HepG2 (cell line): Measurements from ENCODE around the gene TIMM44. TPM values are rescaled to one million over a fixed set of nuclear protein-coding genes. Genes with fewer than 3 reads are reported as not detected.

Source experiments
- ATF3 ChIP-seq: sonication (generic); formaldehyde crosslinking; IDR thresholded peaks from 2 replicates; pipeline ENCODE4 v1.4.0; 2020; ENCODE audit warnings: missing genetic modification reagents
- FOXP4 ChIP-seq: sonication (generic); formaldehyde crosslinking; IDR thresholded peaks from 2 replicates; pipeline ENCODE4 v1.4.0; 2020; ENCODE audit warnings: missing genetic modification reagents
- HNF4G ChIP-seq, 2 experiments: sonication (generic) in 1 of 2; formaldehyde crosslinking in 1 of 2; IDR thresholded peaks; 2 replicates each; pipeline versions ENCODE4 v1.4.0 to v1.6.1; 2011 to 2020; ENCODE audit warnings: borderline replicate concordance in 2 of 2, low read depth in 2 of 2, mild to moderate bottlenecking in 2 of 2, low read length in 1 of 2, missing genetic modification reagents in 1 of 2, moderate library complexity in 1 of 2
- ONECUT2 ChIP-seq: sonication (generic); formaldehyde crosslinking; IDR thresholded peaks from 2 replicates; pipeline ENCODE4 v1.4.0; 2020; ENCODE audit warnings: missing genetic modification reagents
- ZNF224 ChIP-seq: sonication (generic); formaldehyde crosslinking; IDR thresholded peaks from 2 replicates; pipeline ENCODE4 v1.5.0; 2020; ENCODE audit warnings: mild to moderate bottlenecking, missing genetic modification reagents
- polyA plus RNA-seq, 8 experiments: library from polyadenylated mRNA; depleted of rRNA in 3 of 8; stranded (reverse) in 7 of 8; unstranded in 1 of 8; fragments of >200 nt; fragmentation: Illumina TruSeq in 4 of 8; extraction: Trizol in 4 of 8; gene quantifications; 2 replicates each; pipeline versions ENCODE4 v1.2.1 to v1.2.3, GENCODE V29; 2011 to 2016; ENCODE audit warnings: low read depth in 4 of 8, missing spikeins in 1 of 8, mixed read lengths in 1 of 8; ENCODE audit not compliant: insufficient read depth in 1 of 8
- total RNA-seq, 5 experiments: library from RNA; depleted of rRNA; stranded (reverse); fragments of >200 nt; fragmentation: Illumina TruSeq; extraction: Trizol; gene quantifications; 2 replicates each; pipeline ENCODE4 v1.2.3, GENCODE V29; 2016; ENCODE audit warnings: low read depth in 1 of 5
- TF ChIP-seq, protein P1 (sequence below): sonication (generic); formaldehyde crosslinking; IDR thresholded peaks from 2 replicates; pipeline ENCODE4 v1.4.0; 2020; ENCODE audit warnings: missing genetic modification reagents
- TF ChIP-seq, protein P2 (sequence below): sonication (generic); formaldehyde crosslinking; conservative IDR thresholded peaks from 2 replicates; pipeline ENCODE4 v1.4.0; 2020; ENCODE audit warnings: missing genetic modification reagents

Gene TIMM44
- total and polyA plus RNA-seq, 2 of the 13 experiments (the other 11 are each of a cell fraction or from before 2014, with no cell fraction given): 42.9 to 72.6 TPM

DNA sequence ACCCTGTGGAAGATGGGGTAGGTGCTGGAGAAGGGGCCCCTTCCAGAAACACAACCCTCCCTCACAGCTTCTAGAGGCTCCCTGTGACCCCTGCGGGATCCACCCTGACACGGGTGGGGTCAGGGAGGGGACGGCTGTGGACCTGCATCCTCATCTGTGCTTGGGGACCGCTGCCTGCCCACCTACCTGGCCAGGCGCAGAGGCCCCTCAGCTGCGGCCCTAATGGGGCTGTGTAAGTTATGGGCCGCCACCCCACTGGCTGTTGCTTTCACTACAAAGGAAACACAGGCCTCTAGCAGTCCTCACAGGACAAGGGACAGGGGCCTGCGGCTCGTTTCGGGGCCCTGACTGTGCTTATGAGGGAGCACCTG, 10.6 kb downstream of the TIMM44 start (continued):
- TF ChIP-seq, protein P1, sequence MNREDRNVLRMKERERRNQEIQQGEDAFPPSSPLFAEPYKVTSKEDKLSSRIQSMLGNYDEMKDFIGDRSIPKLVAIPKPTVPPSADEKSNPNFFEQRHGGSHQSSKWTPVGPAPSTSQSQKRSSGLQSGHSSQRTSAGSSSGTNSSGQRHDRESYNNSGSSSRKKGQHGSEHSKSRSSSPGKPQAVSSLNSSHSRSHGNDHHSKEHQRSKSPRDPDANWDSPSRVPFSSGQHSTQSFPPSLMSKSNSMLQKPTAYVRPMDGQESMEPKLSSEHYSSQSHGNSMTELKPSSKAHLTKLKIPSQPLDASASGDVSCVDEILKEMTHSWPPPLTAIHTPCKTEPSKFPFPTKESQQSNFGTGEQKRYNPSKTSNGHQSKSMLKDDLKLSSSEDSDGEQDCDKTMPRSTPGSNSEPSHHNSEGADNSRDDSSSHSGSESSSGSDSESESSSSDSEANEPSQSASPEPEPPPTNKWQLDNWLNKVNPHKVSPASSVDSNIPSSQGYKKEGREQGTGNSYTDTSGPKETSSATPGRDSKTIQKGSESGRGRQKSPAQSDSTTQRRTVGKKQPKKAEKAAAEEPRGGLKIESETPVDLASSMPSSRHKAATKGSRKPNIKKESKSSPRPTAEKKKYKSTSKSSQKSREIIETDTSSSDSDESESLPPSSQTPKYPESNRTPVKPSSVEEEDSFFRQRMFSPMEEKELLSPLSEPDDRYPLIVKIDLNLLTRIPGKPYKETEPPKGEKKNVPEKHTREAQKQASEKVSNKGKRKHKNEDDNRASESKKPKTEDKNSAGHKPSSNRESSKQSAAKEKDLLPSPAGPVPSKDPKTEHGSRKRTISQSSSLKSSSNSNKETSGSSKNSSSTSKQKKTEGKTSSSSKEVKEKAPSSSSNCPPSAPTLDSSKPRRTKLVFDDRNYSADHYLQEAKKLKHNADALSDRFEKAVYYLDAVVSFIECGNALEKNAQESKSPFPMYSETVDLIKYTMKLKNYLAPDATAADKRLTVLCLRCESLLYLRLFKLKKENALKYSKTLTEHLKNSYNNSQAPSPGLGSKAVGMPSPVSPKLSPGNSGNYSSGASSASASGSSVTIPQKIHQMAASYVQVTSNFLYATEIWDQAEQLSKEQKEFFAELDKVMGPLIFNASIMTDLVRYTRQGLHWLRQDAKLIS: no peak
- TF ChIP-seq HNF4G (IDR thresholded peaks at IDR 0.05; ENCODE audit: borderline replicate concordance, low read depth, low read length) (no peak), HNF4G (CRISPR knock-in tag; IDR thresholded peaks at IDR 0.05; ENCODE audit: borderline replicate concordance, low read depth) (no peak), ONECUT2 (CRISPR knock-in tag) (no peak), FOXP4 (CRISPR knock-in tag) (no peak), ATF3 (no peak), ZNF224 (CRISPR knock-in tag) (no peak)
- TF ChIP-seq, protein P2, sequence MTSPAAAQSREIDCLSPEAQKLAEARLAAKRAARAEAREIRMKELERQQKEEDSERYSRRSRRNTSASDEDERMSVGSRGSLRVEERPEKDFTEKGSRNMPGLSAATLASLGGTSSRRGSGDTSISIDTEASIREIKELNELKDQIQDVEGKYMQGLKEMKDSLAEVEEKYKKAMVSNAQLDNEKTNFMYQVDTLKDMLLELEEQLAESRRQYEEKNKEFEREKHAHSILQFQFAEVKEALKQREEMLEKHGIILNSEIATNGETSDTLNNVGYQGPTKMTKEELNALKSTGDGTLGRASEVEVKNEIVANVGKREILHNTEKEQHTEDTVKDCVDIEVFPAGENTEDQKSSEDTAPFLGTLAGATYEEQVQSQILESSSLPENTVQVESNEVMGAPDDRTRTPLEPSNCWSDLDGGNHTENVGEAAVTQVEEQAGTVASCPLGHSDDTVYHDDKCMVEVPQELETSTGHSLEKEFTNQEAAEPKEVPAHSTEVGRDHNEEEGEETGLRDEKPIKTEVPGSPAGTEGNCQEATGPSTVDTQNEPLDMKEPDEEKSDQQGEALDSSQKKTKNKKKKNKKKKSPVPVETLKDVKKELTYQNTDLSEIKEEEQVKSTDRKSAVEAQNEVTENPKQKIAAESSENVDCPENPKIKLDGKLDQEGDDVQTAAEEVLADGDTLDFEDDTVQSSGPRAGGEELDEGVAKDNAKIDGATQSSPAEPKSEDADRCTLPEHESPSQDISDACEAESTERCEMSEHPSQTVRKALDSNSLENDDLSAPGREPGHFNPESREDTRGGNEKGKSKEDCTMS (CRISPR knock-in tag): no peak
- TF ChIP-seq, all 625 proteins: peak for 0
